Peyer's patch (tissue), 4 donors: ENCODE measurements around the gene MRPL37. TPM values are rescaled to one million over a fixed set of nuclear protein-coding genes. Genes with fewer than 3 reads are reported as not detected.

Source experiments
- DNase-seq, 3 donors: peaks; one replicate each; pipeline ENCODE4 v3.0.0-alpha.2; 2017 to 2019
- H3K27ac ChIP-seq, 4 donors: fragments of 200-600 bp; sonication (generic); one replicate each; pipeline ENCODE4 v1.5.1; 2016 to 2019
- H3K27me3 ChIP-seq, 2 donors: fragments of 200-600 bp; sonication (generic); one replicate each; pipeline ENCODE4 v1.5.1; 2019
- H3K36me3 ChIP-seq, 3 donors: fragments of 200-600 bp; sonication (generic); one replicate each; pipeline ENCODE4 v1.5.1; 2016 to 2019
- H3K4me1 ChIP-seq, 4 donors: fragments of 200-600 bp; sonication (generic); one replicate each; pipeline ENCODE4 v1.5.1; 2016 to 2019
- H3K4me3 ChIP-seq, 4 donors: fragments of 200-600 bp; sonication (generic); 1 replicate in 3 of 4; 2 replicates in 1 of 4; pipeline ENCODE4 v1.5.1; 2016 to 2019; ENCODE audit warnings: mild to moderate bottlenecking in 1 of 4
- H3K9me3 ChIP-seq, 4 donors: fragments of 200-600 bp; sonication (generic); one replicate each; pipeline ENCODE4 v1.5.1; 2016 to 2019; ENCODE audit warnings: mild to moderate bottlenecking in 1 of 4
- CTCF ChIP-seq, 6 experiments: fragments of 450-650 bp in 4 of 6; fragments of 200-600 bp in 2 of 6; sonication (generic) in 1 of 6; IDR thresholded peaks; one replicate each; pipeline ENCODE4 v1.5.1; 2017 to 2019; ENCODE audit warnings: antibody characterized with exemption in 6 of 6, mild to moderate bottlenecking in 3 of 6, moderate library complexity in 1 of 6
- POLR2A ChIP-seq, 2 donors: fragments of 450-650 bp; IDR thresholded peaks; one replicate each; pipeline ENCODE4 v1.5.1; 2017; ENCODE audit warnings: antibody characterized with exemption in 2 of 2, mild to moderate bottlenecking in 2 of 2, moderate library complexity in 2 of 2
- total RNA-seq, 4 donors: library from RNA; depleted of rRNA; stranded (reverse); fragments of >200 nt; gene quantifications; one replicate each; pipeline ENCODE4 v1.1.0, GENCODE V29; 2016

Gene MRPL37
- total RNA-seq, 4 donors from 2014 or later, result 52.8 to 58.3 (median 54.5) TPM

DNA sequence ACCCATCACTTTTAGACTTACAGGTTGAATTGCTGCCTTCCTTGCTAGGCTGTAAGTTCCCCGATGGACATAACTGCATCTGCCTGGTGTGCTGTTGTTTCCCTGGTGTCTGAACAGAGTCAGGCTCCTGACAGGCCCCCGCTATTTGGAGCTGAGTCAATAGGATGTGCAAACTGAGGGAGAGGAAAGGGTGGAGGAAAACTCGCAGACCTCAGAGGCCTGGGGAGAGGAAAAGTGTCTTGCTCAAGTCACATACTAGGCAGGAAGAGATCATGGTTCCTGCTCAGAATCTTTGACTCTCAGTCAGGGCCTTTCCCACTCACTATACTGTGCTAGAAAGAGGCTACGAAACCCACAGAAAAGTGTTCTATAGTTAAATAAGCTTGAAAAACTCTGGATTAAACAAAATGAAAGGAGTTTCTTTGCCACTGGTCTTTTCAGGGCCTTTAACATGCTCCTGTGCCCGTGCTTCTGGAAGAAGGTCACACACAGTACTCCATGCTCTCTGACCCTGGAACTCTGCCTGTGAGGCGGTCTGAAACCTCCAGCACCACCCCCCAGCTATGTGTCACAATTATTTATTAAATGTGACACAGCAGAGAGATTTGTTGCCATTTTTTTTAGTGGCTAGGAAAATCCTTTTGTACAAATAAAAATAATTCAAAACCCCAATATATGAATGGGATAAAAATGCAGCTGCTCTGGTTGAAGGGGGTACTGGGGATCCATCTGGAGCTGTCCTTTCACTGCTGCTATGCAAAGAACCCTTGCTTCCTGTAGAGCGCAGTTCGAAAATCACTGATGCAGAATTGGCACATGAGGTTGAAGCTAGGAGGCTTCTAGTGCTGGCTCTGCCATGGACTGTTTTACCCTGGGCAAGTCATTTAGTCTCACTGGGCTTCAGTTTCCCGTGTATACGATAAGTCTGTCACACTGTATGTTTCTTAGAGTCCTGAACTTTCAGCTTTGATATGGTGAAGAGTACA, 27.1 kb upstream of the MRPL37 start:
- H3K4me1 ChIP-seq, result no peaks in the 10 kb centered on the region
- H3K27me3 ChIP-seq, result no peaks in the 10 kb centered on the region
- H3K4me3 ChIP-seq, result no peak overlapping the region
- H3K9me3 ChIP-seq, result no peaks in the 10 kb centered on the region
- H3K27ac ChIP-seq, result no peak overlapping the region
- no peaks in the 10 kb centered on the region for H3K36me3 ChIP-seq
- TF ChIP-seq POLR2A (IDR thresholded peaks at IDR 0.05) (no peak), CTCF (IDR thresholded peaks at IDR 0.05) (no peak)
- DNase-seq, result no peak

DNA sequence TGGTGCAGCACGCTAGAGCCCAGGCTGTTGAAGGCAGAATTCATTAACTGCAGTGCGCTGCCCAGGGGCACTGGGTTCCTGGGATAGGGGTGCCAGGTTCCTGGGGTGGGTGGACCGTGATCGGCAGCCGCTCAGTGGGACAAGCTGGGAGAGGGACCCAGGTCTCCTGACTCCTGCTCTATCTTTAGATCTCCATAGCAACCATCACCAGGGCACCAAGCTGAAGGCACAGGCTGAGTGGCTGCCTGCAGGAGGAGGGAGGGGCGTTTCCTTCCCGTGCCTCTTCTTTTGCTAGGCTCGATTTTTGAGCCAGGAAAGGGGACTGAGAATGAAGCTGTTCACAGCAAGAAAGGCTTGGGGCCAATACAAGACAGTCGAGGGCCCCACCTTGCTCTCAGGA, 26.3 kb upstream of the MRPL37 start:
- no peaks in the 10 kb centered on the region for H3K27me3 ChIP-seq
- H3K27ac ChIP-seq, result no peak overlapping the region
- no peak for DNase-seq
- TF ChIP-seq CTCF (IDR thresholded peaks at IDR 0.05) (no peak), POLR2A (IDR thresholded peaks at IDR 0.05) (no peak)
- H3K36me3 ChIP-seq, result no peaks in the 10 kb centered on the region
- H3K4me1 ChIP-seq, result no peaks in the 10 kb centered on the region
- no peak overlapping the region for H3K4me3 ChIP-seq
- no peaks in the 10 kb centered on the region for H3K9me3 ChIP-seq

DNA sequence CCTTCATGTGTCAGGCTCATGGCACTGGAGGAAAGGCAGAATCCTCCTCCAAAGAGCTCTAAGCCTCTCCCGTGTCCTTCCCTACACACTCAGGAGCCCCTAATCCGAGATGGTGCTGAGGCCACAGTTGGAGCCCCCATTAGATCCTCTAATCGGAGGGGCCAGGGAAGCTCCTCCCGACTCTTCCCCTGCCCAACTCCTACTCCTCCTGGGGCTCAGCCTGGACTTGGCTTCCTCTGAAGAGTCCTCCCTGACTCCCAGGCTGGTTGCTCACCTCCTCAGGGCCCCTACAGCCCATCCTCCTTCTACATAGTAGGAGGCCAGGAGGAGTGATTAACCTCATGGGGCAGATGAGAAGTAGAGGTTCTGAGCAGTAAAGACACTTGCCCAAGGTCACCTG, 25.9 kb upstream of the MRPL37 start:
- Histone ChIP-seq H3K4me3 (no peak overlapping the region), H3K36me3 (no peaks in the 10 kb centered on the region), H3K27me3 (no peaks in the 10 kb centered on the region), H3K4me1 (no peaks in the 10 kb centered on the region), H3K27ac (no peak overlapping the region), H3K9me3 (no peaks in the 10 kb centered on the region)
- DNase-seq, result no peak
- no peak for TF ChIP-seq POLR2A (IDR thresholded peaks at IDR 0.05)
- TF ChIP-seq CTCF (IDR thresholded peaks at IDR 0.05), result no peak

GRCh38 chr1:54176621-54177327, 23.2 kb upstream of the MRPL37 start:
- H3K27ac ChIP-seq, result no peak overlapping the region
- H3K36me3 ChIP-seq, result no peaks in the 10 kb centered on the region
- no peaks in the 10 kb centered on the region for H3K9me3 ChIP-seq
- no peak for TF ChIP-seq CTCF (IDR thresholded peaks at IDR 0.05)
- TF ChIP-seq POLR2A (IDR thresholded peaks at IDR 0.05), result no peak
- no peaks in the 10 kb centered on the region for H3K4me1 ChIP-seq
- H3K27me3 ChIP-seq, result no peaks in the 10 kb centered on the region
- DNase-seq, result no peak
- H3K4me3 ChIP-seq, result no peak overlapping the region

- DNase-seq, result no peak
- Histone ChIP-seq H3K9me3 (no peaks in the 10 kb centered on the region), H3K27ac (no peak overlapping the region), H3K27me3 (no peaks in the 10 kb centered on the region), H3K36me3 (no peaks in the 10 kb centered on the region), H3K4me3 (no peak overlapping the region), H3K4me1 (no peaks in the 10 kb centered on the region)
- TF ChIP-seq POLR2A (IDR thresholded peaks at IDR 0.05), result no peak
Measured at GRCh38 chr1:54177726-54178125, 22.2 kb upstream of the MRPL37 start.
